ENCODE measurements around the gene TOP3B.

Gene TOP3B

GRCh38 chr22:22011964-22012363 is 29.4 kb upstream of the TOP3B start:
- no peak for DNase-seq

GRCh38 chr22:22010358-22010757 is 27.8 kb upstream of the TOP3B start:
- DNase-seq, result no peak

GRCh38 chr22:22009661-22010060 is 27.1 kb upstream of the TOP3B start:
- DNase-seq, result no peak

- DNase-seq, result no peak
Observed at GRCh38 chr22:22006596-22006990, 24.0 kb upstream of the TOP3B start.

- no peak for DNase-seq
Observed at GRCh38 chr22:22005945-22006595, 23.5 kb upstream of the TOP3B start.

- DNase-seq, result no peak
Observed at GRCh38 chr22:22003233-22003632, 20.6 kb upstream of the TOP3B start.

GRCh38 chr22:22002526-22003055 is 20.0 kb upstream of the TOP3B start:
- DNase-seq, result no peak

GRCh38 chr22:22001664-22002525 is 19.3 kb upstream of the TOP3B start:
- DNase-seq, result no peak

- no peak for DNase-seq
Observed at GRCh38 chr22:21998595-21999247, 16.1 kb upstream of the TOP3B start.

- no peak for DNase-seq
Observed at GRCh38 chr22:21996175-21996720, 13.7 kb upstream of the TOP3B start.

- DNase-seq, result no peak
Observed at GRCh38 chr22:21995660-21996059, 13.1 kb upstream of the TOP3B start.

GRCh38 chr22:21994881-21995444 is 12.4 kb upstream of the TOP3B start:
- no peak for DNase-seq

- DNase-seq, result no peak
Observed at GRCh38 chr22:21992593-21993237, 10.1 kb upstream of the TOP3B start.

GRCh38 chr22:21991774-21992173 is 9.2 kb upstream of the TOP3B start:
- no peak for DNase-seq

- DNase-seq, result no peak
Observed at GRCh38 chr22:21991304-21991596, 8.7 kb upstream of the TOP3B start.

GRCh38 chr22:21990445-21991303 is 8.1 kb upstream of the TOP3B start:
- DNase-seq, result no peak

- no peak for DNase-seq
Observed at GRCh38 chr22:21989049-21989448, 6.5 kb upstream of the TOP3B start.

GRCh38 chr22:21985214-21985613 is 2.6 kb upstream of the TOP3B start:
- DNase-seq, result no peak

GRCh38 chr22:21984793-21985192 is 2.2 kb upstream of the TOP3B start:
- DNase-seq, result no peak

- DNase-seq, result no peak
Observed at GRCh38 chr22:21981874-21982273, 713 bp downstream of the TOP3B start.

- DNase-seq, result no peak
Observed at GRCh38 chr22:21980547-21980946, 2.0 kb downstream of the TOP3B start.
